T-helper 2 cell (primary cell): ENCODE data around the gene AP5M1.
"Not testable (repeated sequence)": the region's sequence is repeated elsewhere in the genome, so short reads cannot be mapped to it uniquely, and the experiment has no call there.

Experiments
- DNase-seq, 5 experiments: peaks; one replicate each; pipeline versions ENCODE4 v3.0.0 to v3.0.0-alpha.2; 2012 to 2022

Gene AP5M1

GRCh38 chr14:57291692-57292647 lies 23.2 kb downstream of the AP5M1 start:
- DNase-seq, result no peak

GRCh38 chr14:57293866-57294837 lies 25.4 kb downstream of the AP5M1 start:
- DNase-seq, result peak in 1 of 5 experiments; percentile 8

- no peak for DNase-seq
These were observed 26.5 kb downstream of the AP5M1 start for GRCh38 chr14:57295239-57295638.

- no peak for DNase-seq
These were observed 29.1 kb downstream of the AP5M1 start for GRCh38 chr14:57297852-57298251.

- DNase-seq, result no peak
These were observed 30.7 kb downstream of the AP5M1 start for GRCh38 chr14:57299511-57299910.

- DNase-seq, result no peak
These were observed 34.1 kb downstream of the AP5M1 start for GRCh38 chr14:57302883-57303282.

- peak in 1 of 5 experiments; percentile 17 for DNase-seq
These were observed 45.8 kb downstream of the AP5M1 start for GRCh38 chr14:57314396-57315089.

GRCh38 chr14:57317248-57317833 lies 48.6 kb downstream of the AP5M1 start:
- DNase-seq, result peak; percentile 15 to 67 (median 41)

GRCh38 chr14:57319636-57320192 lies 50.9 kb downstream of the AP5M1 start:
- no peak for DNase-seq

- no peak for DNase-seq
These were observed 55.0 kb downstream of the AP5M1 start for GRCh38 chr14:57323721-57324120.

GRCh38 chr14:57326253-57326652 lies 57.5 kb downstream of the AP5M1 start:
- DNase-seq, result no peak

GRCh38 chr14:57329833-57330232 lies 61.1 kb downstream of the AP5M1 start:
- no peak for DNase-seq

- not testable (repeated sequence) for DNase-seq
These were observed 63.7 kb downstream of the AP5M1 start for GRCh38 chr14:57332475-57332874.

GRCh38 chr14:57333726-57334125 lies 65.0 kb downstream of the AP5M1 start:
- DNase-seq, result not testable (repeated sequence)

GRCh38 chr14:57343545-57344297 lies 75.0 kb downstream of the AP5M1 start:
- not testable (repeated sequence) for DNase-seq

- DNase-seq, result no peak
These were observed 76.3 kb downstream of the AP5M1 start for GRCh38 chr14:57345106-57345505.

GRCh38 chr14:57346741-57347140 lies 78.0 kb downstream of the AP5M1 start:
- DNase-seq, result no peak
